ENCODE results near the gene UBE2J2. TPM values are rescaled to one million over a fixed set of nuclear protein-coding genes. Genes with fewer than 3 reads are reported as not detected.

UBE2J2 gene
- total and polyA plus RNA-seq, 2 of the 13 experiments (the other 11 are each of a cell fraction or from before 2014, with no cell fraction given), result 25.4 to 29.4 TPM

DNA sequence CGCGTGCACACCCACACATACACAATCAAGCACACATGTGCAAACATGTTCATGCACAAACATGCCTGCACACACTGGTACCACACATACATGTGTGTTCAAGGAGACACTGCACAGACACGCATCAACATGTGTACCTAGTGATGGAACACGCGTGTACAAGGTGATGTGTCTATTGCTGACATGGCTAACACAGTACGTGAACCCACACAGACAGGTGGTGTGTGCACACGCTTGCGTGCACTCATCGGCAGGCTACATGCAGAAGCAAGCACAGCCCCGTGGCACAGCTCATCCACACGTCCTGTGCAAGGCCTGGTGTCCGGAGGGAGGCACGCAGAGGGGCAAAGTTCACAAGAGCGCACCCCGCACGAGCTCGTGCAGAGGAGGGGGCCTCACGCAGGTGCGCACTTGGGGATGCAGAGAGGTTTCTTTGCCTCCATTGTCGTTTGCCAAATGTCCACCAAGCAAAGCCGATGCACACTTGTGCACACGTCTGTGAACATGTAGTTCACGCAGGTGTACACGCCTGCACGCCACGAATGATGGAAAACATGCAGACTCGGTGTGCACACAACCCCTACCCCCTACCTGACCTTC lies 33.1 kb upstream of the UBE2J2 start (continued):
- TF ChIP-seq, protein P1, sequence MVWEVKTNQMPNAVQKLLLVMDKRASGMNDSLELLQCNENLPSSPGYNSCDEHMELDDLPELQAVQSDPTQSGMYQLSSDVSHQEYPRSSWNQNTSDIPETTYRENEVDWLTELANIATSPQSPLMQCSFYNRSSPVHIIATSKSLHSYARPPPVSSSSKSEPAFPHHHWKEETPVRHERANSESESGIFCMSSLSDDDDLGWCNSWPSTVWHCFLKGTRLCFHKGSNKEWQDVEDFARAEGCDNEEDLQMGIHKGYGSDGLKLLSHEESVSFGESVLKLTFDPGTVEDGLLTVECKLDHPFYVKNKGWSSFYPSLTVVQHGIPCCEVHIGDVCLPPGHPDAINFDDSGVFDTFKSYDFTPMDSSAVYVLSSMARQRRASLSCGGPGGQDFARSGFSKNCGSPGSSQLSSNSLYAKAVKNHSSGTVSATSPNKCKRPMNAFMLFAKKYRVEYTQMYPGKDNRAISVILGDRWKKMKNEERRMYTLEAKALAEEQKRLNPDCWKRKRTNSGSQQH (CRISPR knock-in tag; IDR thresholded peaks at IDR 0.05; ENCODE audit: low read depth), result no peak
- TF ChIP-seq KDM4B (CRISPR knock-in tag; IDR thresholded peaks at IDR 0.05), result no peak
- TF ChIP-seq FOXA1 (IDR thresholded peaks at IDR 0.05), result no peak
- peak; percentile 21; the same call in 1 of the 2 replicates for TF ChIP-seq FOXA1 (CRISPR knock-in tag; IDR thresholded peaks at IDR 0.05)
- no peak for TF ChIP-seq KAT8 (CRISPR knock-in tag; IDR thresholded peaks at IDR 0.05)
- TF ChIP-seq ZFP36L2 (CRISPR knock-in tag; IDR thresholded peaks at IDR 0.05), result no peak
- no peak for TF ChIP-seq RBAK (CRISPR knock-in tag; IDR thresholded peaks at IDR 0.05)
- TF ChIP-seq SOX6 (IDR thresholded peaks at IDR 0.05), result no peak
- 0 out of 2 replicates have a peak, but pooled peaks have one; percentile 29 for TF ChIP-seq SOX6 (CRISPR knock-in tag; IDR thresholded peaks at IDR 0.05)
- peak; percentile 64; the same call in 1 of the 2 replicates for TF ChIP-seq ZMAT3 (CRISPR knock-in tag; conservative IDR thresholded peaks at IDR 0.05)
- no peak for TF ChIP-seq ZNF33B (CRISPR knock-in tag; IDR thresholded peaks at IDR 0.05)
- TF ChIP-seq GABPB1 (CRISPR knock-in tag; IDR thresholded peaks at IDR 0.05), result no peak
- TF ChIP-seq, protein P2, sequence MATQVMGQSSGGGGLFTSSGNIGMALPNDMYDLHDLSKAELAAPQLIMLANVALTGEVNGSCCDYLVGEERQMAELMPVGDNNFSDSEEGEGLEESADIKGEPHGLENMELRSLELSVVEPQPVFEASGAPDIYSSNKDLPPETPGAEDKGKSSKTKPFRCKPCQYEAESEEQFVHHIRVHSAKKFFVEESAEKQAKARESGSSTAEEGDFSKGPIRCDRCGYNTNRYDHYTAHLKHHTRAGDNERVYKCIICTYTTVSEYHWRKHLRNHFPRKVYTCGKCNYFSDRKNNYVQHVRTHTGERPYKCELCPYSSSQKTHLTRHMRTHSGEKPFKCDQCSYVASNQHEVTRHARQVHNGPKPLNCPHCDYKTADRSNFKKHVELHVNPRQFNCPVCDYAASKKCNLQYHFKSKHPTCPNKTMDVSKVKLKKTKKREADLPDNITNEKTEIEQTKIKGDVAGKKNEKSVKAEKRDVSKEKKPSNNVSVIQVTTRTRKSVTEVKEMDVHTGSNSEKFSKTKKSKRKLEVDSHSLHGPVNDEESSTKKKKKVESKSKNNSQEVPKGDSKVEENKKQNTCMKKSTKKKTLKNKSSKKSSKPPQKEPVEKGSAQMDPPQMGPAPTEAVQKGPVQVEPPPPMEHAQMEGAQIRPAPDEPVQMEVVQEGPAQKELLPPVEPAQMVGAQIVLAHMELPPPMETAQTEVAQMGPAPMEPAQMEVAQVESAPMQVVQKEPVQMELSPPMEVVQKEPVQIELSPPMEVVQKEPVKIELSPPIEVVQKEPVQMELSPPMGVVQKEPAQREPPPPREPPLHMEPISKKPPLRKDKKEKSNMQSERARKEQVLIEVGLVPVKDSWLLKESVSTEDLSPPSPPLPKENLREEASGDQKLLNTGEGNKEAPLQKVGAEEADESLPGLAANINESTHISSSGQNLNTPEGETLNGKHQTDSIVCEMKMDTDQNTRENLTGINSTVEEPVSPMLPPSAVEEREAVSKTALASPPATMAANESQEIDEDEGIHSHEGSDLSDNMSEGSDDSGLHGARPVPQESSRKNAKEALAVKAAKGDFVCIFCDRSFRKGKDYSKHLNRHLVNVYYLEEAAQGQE (IDR thresholded peaks at IDR 0.05; ENCODE audit: borderline replicate concordance in 1 of 2, low read depth in 1 of 2, low read length in 2 of 2), result no peak
- no peak for TF ChIP-seq ZNF225 (CRISPR knock-in tag; IDR thresholded peaks at IDR 0.05)
- TF ChIP-seq, protein P3, sequence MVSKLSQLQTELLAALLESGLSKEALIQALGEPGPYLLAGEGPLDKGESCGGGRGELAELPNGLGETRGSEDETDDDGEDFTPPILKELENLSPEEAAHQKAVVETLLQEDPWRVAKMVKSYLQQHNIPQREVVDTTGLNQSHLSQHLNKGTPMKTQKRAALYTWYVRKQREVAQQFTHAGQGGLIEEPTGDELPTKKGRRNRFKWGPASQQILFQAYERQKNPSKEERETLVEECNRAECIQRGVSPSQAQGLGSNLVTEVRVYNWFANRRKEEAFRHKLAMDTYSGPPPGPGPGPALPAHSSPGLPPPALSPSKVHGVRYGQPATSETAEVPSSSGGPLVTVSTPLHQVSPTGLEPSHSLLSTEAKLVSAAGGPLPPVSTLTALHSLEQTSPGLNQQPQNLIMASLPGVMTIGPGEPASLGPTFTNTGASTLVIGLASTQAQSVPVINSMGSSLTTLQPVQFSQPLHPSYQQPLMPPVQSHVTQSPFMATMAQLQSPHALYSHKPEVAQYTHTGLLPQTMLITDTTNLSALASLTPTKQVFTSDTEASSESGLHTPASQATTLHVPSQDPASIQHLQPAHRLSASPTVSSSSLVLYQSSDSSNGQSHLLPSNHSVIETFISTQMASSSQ (IDR thresholded peaks at IDR 0.05; ENCODE audit: low read depth), result no peak
- TF ChIP-seq, protein P3 (CRISPR knock-in tag; IDR thresholded peaks at IDR 0.05; ENCODE audit: borderline replicate concordance), result peak; percentile 27; the same call in 1 of the 2 replicates
- peak; percentile 10; the same call in 1 of the 2 replicates for TF ChIP-seq ZNF614 (CRISPR knock-in tag; IDR thresholded peaks at IDR 0.05; ENCODE audit: borderline replicate concordance)
- peak; percentile 58; the same call in 1 of the 2 replicates for TF ChIP-seq RXRA (CRISPR knock-in tag; IDR thresholded peaks at IDR 0.05)
- no peak for TF ChIP-seq NONO (IDR thresholded peaks at IDR 0.05)
- peak; percentile 64; the same call in 1 of the 2 replicates for TF ChIP-seq NONO (CRISPR knock-in tag; conservative IDR thresholded peaks at IDR 0.05)
- no peak for TF ChIP-seq ZSCAN22 (CRISPR knock-in tag; IDR thresholded peaks at IDR 0.05)
- TF ChIP-seq, protein P4, sequence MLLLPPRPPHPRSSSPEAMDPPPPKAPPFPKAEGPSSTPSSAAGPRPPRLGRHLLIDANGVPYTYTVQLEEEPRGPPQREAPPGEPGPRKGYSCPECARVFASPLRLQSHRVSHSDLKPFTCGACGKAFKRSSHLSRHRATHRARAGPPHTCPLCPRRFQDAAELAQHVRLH (CRISPR knock-in tag; IDR thresholded peaks at IDR 0.05; ENCODE audit: borderline replicate concordance, low read depth), result no peak

Data from HepG2 (cell line).